Thyroid gland (tissue), 4 donors: ENCODE measurements around the gene OTOF.

Experiments used
- POLR2A ChIP-seq, 2 donors: fragments of 450-650 bp; IDR thresholded peaks; one replicate each; pipeline ENCODE4 v1.6.1; 2017; ENCODE audit warnings: antibody characterized with exemption in 2 of 2, mild to moderate bottlenecking in 2 of 2, moderate library complexity in 1 of 2
- TF ChIP-seq, protein P1 (sequence below), 6 experiments: fragments of 200-600 bp in 3 of 6; fragments of 450-650 bp in 3 of 6; sonication (generic) in 3 of 6; IDR thresholded peaks; one replicate each; pipeline ENCODE4 v1.5.1; 2016 to 2019; ENCODE audit warnings: antibody characterized with exemption in 6 of 6, mild to moderate bottlenecking in 2 of 6, inconsistent platforms in 1 of 6, moderate library complexity in 1 of 6

- TF ChIP-seq, protein P1, sequence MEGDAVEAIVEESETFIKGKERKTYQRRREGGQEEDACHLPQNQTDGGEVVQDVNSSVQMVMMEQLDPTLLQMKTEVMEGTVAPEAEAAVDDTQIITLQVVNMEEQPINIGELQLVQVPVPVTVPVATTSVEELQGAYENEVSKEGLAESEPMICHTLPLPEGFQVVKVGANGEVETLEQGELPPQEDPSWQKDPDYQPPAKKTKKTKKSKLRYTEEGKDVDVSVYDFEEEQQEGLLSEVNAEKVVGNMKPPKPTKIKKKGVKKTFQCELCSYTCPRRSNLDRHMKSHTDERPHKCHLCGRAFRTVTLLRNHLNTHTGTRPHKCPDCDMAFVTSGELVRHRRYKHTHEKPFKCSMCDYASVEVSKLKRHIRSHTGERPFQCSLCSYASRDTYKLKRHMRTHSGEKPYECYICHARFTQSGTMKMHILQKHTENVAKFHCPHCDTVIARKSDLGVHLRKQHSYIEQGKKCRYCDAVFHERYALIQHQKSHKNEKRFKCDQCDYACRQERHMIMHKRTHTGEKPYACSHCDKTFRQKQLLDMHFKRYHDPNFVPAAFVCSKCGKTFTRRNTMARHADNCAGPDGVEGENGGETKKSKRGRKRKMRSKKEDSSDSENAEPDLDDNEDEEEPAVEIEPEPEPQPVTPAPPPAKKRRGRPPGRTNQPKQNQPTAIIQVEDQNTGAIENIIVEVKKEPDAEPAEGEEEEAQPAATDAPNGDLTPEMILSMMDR (IDR thresholded peaks at IDR 0.05), result no peak
- no peak for TF ChIP-seq POLR2A (IDR thresholded peaks at IDR 0.05)
Measured at GRCh38 chr2:26410764-26411243, 67.1 kb downstream of the OTOF start.
